HFF-Myc (cell line): ENCODE data around the gene DOCK4.

Experiments
- DNase-seq: peaks from one replicate; pipeline ENCODE4 v3.0.0-alpha.2; 2011; ENCODE audit warnings: low read depth; ENCODE audit errors: extremely low read depth
- H3K4me3 ChIP-seq: replicated peaks from 2 replicates; pipeline ENCODE4 v1.5.1; 2011; ENCODE audit warnings: low read depth, mild to moderate bottlenecking, control low read depth, low read length
- CTCF ChIP-seq: IDR thresholded peaks from 2 replicates; pipeline ENCODE4 v1.5.1; 2012; ENCODE audit warnings: mild to moderate bottlenecking, low read depth, low read length, control low read depth; ENCODE audit errors: missing control alignments

DOCK4 gene

GRCh38 chr7:111992601-111993000 is 213.6 kb downstream of the DOCK4 start:
- no peak overlapping the region for H3K4me3 ChIP-seq
- no peak for TF ChIP-seq CTCF
- no peak for DNase-seq

GRCh38 chr7:111990643-111991042 is 215.6 kb downstream of the DOCK4 start:
- DNase-seq = no peak
- no peak overlapping the region for H3K4me3 ChIP-seq
- no peak for TF ChIP-seq CTCF

GRCh38 chr7:111987886-111988285 is 218.3 kb downstream of the DOCK4 start:
- DNase-seq = no peak
- TF ChIP-seq CTCF = no peak
- no peak overlapping the region for H3K4me3 ChIP-seq

- H3K4me3 ChIP-seq = no peak overlapping the region
- no peak for DNase-seq
- no peak for TF ChIP-seq CTCF
These were observed 218.9 kb downstream of the DOCK4 start for GRCh38 chr7:111987115-111987826.

- no peak for DNase-seq
- no peak for TF ChIP-seq CTCF
- H3K4me3 ChIP-seq = no peak overlapping the region
These were observed 219.6 kb downstream of the DOCK4 start for GRCh38 chr7:111986601-111987000.

- no peak overlapping the region for H3K4me3 ChIP-seq
- TF ChIP-seq CTCF = no peak
- no peak for DNase-seq
These were observed 220.4 kb downstream of the DOCK4 start for GRCh38 chr7:111985798-111986197.

- no peak for DNase-seq
- no peak overlapping the region for H3K4me3 ChIP-seq
- TF ChIP-seq CTCF = no peak
These were observed 223.4 kb downstream of the DOCK4 start for GRCh38 chr7:111982804-111983203.
